T47D (cell line): ENCODE measurements around the gene NELFA.

ENCODE experiments used
- DNase-seq, 2 experiments: peaks; one replicate each; pipeline versions ENCODE4 v3.0.0 to v3.0.0-alpha.2; 2011 to 2012; ENCODE audit warnings: low read depth in 1 of 2, low spot score in 1 of 2
- JUND ChIP-seq: IDR thresholded peaks from 2 replicates; pipeline ENCODE4 v1.6.1; 2012; ENCODE audit warnings: low read depth
- in situ Hi-C: cut with HindIII; loops from 2 replicates; pipeline ENCODE4 v1.10.0; 2016; ENCODE audit warnings: low sequenced_read_pairs, low pct_unique_long_range_greater_than_20kb

NELFA gene

DNA sequence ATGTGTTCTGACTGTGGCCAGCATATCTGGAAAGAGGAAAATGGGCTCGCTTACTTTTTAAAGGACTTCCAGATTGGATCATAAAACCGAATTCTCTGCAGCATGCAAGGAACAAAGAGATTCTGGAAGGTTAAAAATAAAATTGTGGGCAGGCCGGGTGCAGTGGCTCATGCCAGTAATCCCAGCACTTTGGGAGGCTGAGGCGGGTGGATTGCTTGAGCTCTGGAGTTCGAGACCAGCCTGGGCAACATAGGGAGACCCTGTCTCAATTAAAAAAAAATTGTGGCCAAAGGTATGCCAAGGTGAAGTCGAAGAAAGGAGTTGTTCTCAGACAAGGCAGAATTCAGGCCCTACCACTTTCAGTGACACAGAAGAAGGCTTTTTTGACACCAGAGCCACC, 37.8 kb downstream of the NELFA start:
- in situ Hi-C loops = no loop called here
- TF ChIP-seq JUND = no peak
- no peak for DNase-seq

DNA sequence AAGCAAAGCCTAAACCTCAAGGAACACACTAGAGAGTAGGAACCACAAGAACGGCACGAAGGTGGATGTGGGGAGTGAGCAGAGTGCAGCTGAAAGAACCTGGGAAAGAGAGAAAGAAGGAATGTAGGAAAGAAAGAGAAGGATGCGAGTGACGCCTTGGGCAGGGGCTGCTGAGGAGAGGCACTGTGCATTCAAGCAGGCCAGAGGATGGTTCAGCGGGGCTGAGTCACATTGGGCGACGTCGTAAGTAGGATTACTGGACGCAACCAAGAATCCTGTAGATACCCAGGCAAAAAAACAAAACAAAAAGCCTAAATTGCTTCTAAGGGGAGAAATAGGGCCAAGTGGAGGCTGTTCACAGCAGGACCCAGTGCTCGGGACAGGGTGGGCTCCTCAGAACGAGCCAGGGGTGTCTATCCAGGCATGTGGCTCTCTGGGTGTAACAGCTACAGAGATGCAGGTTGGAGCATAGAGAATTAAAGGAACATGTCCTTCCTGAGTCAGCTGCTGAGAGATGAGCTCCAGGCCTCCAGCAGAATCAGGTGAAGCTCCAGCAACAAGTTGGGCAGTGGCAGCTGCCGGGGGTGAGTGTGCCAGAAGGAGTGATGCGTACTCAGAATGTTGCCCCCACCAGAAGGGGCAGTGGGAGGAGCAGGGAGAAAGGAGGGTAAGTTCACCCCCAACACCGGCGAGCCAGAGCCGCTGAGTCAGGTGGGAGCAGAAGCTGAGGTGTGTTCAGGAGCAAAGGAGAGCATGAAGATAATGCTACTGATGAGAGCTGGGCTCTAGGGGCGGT, 38.6 kb downstream of the NELFA start:
- in situ Hi-C loops = no loop called here
- DNase-seq = no peak
- no peak for TF ChIP-seq JUND

DNA sequence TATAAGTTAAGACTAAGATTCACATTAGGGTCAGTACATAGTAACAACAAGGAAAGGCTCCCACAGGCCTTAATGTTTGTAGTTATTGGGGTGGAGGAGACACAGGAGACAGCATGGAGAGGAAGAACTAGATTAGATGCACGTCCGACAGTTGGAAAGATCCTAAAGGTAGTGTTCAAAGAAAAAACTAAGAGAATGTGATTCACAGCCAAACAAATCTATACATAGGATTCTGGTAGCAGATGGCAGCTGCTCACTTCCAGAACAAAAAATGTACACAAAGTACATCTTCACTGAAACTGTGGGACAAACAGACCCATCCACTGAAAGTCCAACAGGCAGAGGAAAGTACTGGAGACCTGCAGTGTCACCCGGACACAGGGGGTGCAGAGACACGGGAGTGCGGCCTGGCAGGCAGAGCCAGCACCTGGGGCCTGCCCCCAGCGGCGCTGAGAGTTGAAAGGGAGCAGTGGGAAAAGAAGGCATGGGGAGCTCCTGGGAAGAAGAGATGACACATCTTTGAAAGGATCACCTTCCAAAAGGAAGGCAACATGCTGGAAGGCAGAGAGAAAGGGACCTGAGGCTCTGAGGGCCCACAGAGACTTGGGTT, 40.0 kb downstream of the NELFA start:
- in situ Hi-C loops = no loop called here
- no peak for TF ChIP-seq JUND
- no peak for DNase-seq

DNA sequence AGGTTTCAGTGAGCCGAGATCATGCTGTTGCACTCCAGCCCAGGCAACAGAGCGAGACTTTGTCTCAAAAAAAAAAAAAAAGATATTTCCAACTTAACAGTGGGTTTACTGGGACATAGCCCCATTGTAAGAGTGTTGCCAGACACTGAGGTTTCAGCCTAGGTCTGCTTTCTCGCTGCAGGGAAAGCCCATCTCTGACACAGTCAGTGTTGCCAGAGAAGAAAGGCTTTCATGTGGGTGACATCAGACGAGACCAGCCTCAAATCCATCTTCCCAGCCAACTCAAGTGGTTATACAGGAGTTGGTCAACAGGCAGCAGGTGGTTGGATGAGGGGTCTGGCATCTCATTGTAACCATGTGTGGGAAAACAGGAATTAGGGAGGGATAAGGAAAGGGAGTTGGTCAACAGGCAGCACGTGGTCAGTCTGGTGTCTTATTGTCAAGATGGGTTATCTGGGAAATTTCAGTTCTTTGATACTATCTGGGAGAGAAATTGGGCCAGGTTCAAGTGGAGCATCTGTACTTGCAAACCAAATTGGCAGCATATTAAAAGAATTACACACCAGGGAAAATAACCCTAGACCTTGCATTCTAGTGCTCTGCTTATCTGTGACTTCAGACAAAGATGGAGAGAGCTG, 41.1 kb downstream of the NELFA start:
- no peak for DNase-seq
- in situ Hi-C loops = no loop called here
- TF ChIP-seq JUND = no peak

GRCh38 chr4:1964971-1965370, 43.8 kb downstream of the NELFA start:
- DNase-seq = no peak
- no peak for TF ChIP-seq JUND
- in situ Hi-C loops = no loop called here

DNA sequence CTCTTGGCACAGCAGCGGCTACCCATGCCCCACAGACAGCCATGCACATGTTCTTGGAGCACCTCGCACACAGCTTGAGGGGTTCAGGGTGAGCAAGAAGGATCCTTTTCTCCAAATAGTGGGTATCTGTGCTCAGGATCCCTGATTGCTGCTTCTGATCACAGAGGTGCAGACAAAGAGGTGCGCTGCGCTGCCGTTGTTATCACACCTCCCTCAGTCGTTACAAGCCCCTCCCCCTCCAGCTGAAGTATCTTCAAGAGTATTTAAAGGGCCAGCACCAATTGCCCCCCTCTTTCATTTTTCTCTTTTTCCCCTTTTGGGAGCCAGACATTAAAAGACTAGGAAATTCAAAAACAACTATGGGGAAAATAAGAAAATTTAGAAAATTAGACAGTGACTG, 44.3 kb downstream of the NELFA start:
- in situ Hi-C loops = no loop called here
- no peak for TF ChIP-seq JUND
- DNase-seq = no peak

GRCh38 chr4:1962980-1963379, 45.8 kb downstream of the NELFA start:
- no peak for DNase-seq
- TF ChIP-seq JUND = no peak
- in situ Hi-C loops = no loop called here

DNA sequence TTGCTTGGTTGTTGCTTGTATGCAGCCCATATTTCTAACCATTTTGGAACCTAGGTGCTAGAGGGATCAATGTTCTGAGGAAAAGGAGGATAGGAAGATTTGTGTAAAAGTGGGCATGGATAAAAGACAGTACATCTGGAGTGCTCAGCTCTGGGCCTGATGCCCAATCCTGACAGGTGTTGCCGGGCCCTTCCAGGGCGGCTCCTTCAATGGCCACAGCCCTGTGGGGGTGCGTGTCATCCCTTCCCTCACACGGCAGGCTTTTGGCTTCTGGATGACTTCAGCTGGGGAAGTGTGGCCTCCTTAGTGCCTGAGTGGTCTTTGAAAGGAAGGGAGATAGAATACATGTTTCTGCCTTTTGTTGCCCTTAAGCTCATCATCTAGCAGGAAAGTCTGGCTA, 47.2 kb downstream of the NELFA start:
- no peak for TF ChIP-seq JUND
- in situ Hi-C loops = no loop called here
- no peak for DNase-seq

GRCh38 chr4:1961038-1961437, 47.7 kb downstream of the NELFA start:
- in situ Hi-C loops = no loop called here
- no peak for DNase-seq
- no peak for TF ChIP-seq JUND

DNA sequence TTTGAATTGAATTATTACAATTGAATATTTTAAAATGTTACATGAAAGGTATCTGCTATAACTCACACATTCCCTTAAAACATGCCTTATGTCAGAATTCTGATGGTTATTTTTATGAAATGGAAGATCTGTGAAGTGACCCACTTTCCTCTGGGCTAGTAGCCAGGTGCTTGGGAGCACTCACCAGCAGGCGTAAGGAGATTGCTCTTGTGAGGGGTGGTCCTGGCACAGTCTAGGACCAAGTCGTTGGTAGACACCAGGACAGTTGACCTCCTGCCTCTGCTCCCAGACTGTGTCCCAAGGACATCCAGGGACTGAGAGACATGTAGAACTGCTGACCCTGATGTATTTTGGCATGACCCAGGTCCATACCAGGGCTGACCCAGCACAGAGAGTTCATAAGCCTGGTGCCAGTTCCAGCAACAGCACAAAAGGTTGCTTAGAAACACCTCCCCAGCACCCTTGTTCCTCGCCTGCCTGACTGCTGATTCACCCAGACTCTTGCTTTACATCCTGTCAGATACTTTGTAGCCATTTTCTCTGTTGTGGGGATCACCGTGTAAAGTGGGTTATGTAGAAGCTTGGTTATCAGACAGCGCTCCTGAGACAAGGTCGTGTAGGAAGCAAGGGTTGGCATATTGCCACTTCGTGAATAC, 48.5 kb downstream of the NELFA start:
- DNase-seq = no peak
- TF ChIP-seq JUND = no peak
- in situ Hi-C loops = no loop called here

GRCh38 chr4:1959104-1959384, 49.7 kb downstream of the NELFA start:
- TF ChIP-seq JUND = no peak
- in situ Hi-C loops = no loop called here
- DNase-seq = no peak

DNA sequence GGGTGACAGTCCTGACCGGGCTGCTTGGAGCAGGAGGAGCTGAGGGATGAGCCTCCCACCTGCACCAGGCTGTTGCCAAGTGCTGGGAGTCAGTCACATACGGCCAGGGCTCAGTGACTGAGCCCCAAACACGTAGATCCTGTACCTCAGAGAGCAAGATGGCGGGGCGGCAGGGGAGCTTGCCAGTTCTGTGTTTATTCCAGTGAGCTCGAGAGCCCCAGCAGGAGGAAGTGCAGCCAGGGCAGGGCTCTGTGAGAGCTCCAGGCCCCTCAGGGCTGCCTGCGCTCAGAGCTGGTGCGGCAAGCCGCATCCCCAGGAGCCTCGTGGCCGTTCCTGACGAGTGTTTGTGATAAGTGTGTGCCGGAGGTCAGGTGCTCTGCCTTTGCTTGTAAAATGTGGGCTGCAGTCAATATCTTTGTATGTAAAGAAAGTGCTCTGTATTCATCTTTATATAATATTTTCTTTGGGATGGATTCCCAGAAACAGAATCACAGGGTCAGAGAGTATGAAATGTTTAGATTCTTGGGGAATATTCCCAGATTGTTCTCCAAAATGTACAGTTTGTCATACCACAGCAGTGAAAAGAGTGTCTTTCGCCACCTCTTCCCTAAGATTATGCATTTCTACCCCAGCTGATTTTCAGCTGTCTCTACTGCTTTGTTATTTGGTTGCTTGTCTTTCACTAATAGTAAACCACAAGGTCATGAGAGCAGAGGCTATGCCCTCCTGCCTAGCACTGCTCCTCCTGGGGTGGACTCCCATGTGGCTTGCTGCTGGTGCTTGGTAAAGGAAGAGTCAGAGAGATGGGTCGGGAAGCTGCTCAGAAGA, 50.3 kb downstream of the NELFA start:
- in situ Hi-C loops = no loop called here
- DNase-seq = no peak
- no peak for TF ChIP-seq JUND

DNA sequence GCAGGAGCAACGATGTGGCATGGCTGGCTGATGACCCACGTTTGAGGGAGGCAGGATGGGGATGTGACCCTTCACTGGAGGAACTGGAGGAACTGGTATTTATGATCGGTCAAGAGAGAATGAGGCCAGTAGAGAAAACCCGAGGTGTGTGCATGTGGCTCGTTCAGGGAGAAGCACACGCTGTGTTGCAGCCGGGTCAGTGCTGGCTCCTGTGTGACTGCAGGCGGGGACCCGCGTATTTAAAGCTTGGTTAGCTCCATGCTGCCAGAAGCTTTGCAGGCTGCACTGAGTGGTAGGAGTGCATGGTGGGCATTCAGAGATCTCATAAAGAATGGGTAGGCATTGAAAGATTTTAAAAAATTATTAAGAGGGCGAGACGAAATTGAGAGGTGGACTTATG, 52.1 kb downstream of the NELFA start:
- no peak for DNase-seq
- no peak for TF ChIP-seq JUND
- in situ Hi-C loops = no loop called here
